NCI-H2081 treated with DMSO at 0.1 percent for 48 hours (cell line): ENCODE results near the gene FMNL2.
"Not testable (repeated sequence)": the region's sequence is repeated elsewhere in the genome, so short reads cannot be mapped to it uniquely, and the experiment has no call there.

ENCODE experiments used
- DNase-seq: peaks from one replicate; lab custom pipeline; 2025; lab: John Stamatoyannopoulos, UW

Gene FMNL2

DNA sequence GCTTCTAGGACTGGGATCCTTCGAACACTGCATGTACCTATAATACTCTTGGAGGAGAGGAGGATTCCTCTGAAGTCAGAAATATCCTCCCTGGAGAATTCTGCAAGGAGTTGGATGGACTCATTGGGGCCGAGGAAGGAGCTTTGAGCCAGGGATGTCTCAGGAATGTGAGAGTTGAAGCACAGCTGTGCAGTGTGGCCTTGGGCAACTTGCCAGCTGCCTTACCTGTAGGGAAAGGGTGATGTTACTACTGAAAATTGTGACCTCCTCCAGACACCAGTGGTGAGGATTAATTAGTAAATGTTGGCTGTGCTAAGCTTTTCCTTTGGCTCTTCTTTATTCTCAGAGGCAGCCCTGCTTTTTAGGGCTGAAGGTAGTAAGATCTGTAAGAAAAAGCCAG, 41.4 kb downstream of the FMNL2 start:
- no peak for DNase-seq

GRCh38 chr2:152376968-152377367, 42.0 kb downstream of the FMNL2 start:
- DNase-seq, result no peak

DNA sequence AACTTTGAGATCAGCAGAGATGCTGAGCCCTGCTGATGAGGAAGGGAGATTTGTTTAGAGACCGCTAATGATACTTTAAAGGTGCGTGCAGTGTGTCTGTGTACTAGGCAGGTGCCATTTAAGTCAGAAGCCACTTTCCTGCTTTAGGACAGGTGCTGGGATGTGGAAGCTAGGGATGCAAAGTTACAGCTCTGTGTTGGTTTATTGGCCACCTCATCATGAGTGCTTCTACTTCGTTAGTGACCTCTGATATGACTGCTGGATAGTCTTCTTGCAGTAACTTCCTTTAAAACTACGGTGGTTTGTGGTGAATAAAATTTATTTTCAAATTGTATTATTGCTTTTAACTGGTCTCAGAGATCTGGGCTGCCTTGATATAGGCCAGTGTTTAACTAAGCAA, 44.1 kb downstream of the FMNL2 start:
- DNase-seq, result no peak

DNA sequence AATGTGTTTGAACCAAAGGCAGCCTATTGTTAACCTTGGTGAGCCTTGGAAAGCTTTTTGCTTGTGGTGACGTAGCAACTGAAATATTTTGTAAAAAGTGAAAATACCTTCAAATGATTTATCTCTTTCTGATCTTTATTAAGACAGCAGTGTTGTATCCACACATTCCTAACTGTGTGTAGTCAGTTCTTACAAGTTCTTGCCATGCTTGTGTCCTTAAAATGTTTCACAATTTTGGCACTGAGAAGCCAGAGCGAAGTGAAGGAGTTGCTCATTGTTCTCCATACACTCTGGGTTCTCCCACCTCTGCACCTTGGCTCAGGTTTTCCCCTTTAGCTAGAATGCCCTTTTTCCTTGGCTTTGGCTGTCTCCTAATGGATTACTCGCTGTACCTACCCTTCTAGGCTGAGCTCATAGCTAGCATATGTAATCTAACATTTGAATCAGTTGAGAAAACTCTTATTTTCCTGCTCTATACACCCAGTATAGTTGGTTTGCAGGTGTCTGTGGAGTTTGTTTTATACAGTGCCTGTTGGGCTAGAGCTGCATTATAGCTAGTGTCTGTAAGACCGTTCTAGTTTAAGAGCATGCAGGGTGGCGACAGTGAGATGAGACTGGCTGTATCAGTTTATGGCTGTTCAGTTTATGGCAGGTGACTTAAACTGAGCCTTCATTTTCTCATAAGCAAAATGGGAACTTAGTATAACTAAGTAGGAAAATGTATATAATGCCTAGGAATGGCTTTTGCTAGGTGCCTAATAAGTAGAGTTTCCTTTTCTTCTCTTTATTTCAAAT, 45.5 kb downstream of the FMNL2 start:
- DNase-seq, result no peak

- DNase-seq, result no peak
Observed at GRCh38 chr2:152383702-152384101, 48.7 kb downstream of the FMNL2 start.

DNA sequence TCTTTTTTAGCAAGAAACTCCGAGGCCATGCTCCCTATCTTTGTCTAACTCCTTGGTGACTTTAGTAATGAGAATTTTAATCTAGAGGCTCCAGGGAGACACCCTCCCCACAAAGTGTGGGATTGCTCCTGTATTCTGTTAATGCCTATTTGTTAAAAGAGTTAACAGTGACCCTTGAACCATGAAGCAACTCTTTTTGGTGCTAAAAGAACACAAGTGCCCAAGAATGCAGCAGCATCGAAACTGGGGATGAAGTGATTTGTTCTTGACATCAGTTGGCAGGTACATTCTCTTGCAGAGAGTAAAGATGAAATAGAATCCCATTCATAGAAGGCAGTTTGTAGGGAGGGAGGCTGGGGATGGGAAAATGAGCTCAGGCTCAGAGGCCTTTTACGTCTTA, 50.0 kb downstream of the FMNL2 start:
- DNase-seq, result no peak

- DNase-seq, result no peak
Observed at GRCh38 chr2:152385650-152386049, 50.7 kb downstream of the FMNL2 start.

DNA sequence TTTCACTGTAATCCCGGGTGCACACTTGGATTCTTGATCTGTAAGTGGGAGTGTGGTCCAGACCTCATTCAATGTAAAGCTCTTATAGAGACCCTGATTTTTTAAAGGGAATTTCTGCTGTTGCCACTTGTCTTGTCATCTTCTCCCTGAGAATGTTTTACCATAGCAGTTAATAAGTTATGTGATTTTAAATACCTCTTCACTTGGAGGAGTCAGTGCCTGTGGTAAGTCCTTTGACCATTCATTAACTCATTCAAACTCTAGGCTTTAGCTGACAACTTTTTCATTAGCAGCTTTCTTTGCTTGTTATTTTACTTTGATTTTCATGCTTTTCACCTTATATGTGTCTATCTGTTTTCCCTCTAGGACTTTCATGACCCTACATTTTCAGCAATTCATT, 51.3 kb downstream of the FMNL2 start:
- no peak for DNase-seq

DNA sequence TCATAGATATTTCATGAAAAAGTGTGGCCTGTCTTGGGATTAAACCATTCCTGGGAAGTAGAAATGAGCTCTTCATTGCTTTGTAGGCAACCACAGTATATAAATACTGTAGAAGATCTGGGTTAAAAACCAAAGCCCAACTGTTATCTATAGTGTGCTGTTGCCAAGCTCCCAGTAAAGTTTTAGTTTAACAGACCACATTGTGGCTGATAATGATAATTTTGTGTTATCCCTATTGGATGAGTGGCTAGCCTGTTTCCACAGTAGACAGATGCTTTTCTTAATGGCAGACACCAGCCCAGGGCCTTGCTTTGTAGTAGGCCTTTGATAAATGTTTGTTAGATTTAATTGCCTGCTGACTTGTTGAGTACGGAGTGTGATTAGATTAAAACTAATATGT, 52.1 kb downstream of the FMNL2 start:
- no peak for DNase-seq

DNA sequence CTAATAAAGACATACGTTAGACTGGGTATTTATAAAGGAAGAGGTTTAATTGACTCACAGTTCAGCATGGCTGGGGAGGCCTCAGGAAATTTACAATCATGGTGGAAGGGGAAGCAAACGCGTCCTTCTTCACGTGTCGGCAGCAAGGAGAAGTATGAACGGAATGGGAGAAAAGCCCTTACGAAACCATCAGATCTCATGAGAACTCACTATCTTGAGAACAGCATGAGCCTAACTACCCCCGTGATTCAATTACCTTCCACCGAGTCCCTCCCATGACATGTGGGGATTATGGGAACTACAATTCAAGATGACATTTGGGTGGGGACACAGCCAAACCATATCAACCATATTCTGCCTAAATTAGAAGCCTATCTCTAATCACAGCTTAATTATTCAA, 53.3 kb downstream of the FMNL2 start:
- DNase-seq, result not testable (repeated sequence)

GRCh38 chr2:152389483-152389882, 54.5 kb downstream of the FMNL2 start:
- DNase-seq, result no peak

DNA sequence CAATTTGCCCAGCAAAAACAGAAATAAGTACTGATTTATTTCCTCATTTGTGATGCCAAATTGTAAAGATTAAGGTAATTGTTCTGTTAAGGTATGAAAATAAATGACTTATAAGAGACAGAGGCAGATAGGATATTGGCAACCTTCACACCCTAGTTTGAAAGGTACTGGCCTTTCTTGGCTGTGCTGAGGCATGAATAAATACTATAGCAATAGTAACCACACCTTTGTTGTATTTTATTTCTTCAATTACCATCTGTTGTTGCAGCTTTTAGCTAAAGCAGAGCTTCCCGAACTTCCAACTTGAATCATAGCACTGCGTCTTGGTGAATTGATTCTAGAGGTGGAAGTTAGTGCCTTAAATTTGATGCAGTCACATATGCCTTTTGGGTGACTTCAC, 55.9 kb downstream of the FMNL2 start:
- DNase-seq, result no peak

- no peak for DNase-seq
Observed at GRCh38 chr2:152391318-152391717, 56.3 kb downstream of the FMNL2 start.

GRCh38 chr2:152393377-152393776, 58.4 kb downstream of the FMNL2 start:
- DNase-seq, result no peak

DNA sequence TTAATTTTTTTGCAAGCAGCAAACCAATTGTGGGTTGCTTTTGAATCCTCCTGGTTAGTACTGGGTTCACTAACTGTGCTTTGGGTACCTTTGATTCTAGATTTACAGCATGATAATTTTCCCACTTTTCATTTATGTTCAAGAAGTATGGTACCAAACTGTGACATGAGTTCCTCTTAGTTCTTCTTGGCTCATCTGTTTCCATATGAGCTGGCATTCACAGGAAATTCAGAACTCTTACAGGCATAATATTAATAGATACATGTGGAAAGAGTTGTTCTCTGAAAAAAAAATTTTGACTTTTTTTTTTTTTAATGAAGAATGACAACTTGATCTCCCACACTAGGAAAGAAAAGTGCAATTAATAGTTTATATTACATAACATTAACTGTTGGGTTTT, 59.4 kb downstream of the FMNL2 start:
- DNase-seq, result no peak

DNA sequence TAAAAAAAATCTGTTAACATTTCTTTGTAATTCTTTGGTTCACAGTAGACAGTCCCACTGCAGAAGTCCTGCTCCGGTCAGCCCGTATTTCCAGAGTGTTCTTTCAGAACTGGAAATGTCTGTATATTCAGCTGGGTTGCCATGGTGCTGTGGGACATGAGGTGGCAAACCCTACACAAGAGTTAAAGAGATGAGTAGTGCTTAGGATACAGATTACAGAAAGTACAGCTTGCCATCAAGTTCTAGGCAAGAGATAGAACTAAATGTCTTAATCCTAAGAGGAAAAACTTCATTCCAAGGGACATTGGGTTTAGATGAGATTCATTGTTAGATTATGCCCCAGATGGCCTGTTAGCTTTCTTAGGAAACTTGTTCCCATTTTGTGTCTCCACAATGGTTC, 60.1 kb downstream of the FMNL2 start:
- DNase-seq, result no peak

DNA sequence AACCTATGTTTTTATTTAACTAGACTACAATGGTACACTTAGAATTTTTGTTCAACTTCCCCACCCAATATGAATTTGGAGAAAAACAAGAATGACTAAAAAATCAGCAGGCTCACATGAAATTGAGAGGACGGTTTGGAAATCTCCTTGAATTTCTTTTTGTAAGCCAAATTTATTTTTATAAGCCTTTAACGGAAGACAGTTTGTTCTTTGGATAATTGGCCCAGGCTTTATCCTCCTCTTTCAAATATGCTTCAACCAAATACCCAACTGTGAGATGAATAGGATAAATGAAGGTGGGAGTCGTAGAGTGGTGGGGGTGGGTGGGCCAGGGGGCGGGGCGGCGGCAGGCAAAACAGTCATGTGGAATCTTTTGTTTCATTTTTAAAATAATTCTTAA, 60.6 kb downstream of the FMNL2 start:
- no peak for DNase-seq

- no peak for DNase-seq
Observed at GRCh38 chr2:152396051-152396511, 61.1 kb downstream of the FMNL2 start.

DNA sequence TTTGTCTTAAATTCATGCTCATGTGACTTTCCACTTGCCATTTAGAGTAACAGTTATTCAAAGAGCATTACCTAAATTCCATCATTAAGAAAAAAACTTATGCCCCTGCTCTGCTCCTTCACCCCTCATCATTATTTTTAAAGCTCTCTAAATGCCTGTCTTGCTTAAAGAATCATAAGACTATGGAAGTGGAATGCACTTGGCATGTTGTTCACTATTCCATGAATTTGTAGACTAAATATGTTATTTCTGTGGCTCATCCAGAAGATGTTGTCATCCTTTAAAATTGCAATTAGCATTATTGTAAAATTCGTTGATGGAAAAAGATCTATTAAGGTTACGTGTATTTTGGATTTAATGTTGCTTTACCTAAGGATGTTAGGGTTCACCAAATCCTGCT, 61.8 kb downstream of the FMNL2 start:
- no peak for DNase-seq

DNA sequence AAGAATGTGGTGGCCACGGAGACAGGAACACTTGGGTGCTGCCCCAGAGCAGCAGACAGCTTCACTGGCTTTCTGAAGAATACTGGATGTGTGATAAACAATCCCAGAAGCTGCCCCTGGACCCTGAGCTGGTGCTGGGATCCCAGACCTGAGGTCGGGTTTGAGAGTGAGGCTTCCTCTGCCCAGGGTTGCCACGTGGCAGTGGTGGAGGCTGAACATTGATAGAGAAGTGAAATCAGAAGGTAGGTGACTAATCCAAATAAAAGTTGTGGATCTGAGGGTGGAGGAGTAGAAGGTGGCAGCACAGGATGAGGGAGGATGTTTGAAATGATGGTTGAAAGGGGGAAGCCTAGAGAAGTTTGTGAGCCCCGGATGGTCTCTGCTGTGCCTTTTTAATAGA, 64.0 kb downstream of the FMNL2 start:
- DNase-seq, result no peak

DNA sequence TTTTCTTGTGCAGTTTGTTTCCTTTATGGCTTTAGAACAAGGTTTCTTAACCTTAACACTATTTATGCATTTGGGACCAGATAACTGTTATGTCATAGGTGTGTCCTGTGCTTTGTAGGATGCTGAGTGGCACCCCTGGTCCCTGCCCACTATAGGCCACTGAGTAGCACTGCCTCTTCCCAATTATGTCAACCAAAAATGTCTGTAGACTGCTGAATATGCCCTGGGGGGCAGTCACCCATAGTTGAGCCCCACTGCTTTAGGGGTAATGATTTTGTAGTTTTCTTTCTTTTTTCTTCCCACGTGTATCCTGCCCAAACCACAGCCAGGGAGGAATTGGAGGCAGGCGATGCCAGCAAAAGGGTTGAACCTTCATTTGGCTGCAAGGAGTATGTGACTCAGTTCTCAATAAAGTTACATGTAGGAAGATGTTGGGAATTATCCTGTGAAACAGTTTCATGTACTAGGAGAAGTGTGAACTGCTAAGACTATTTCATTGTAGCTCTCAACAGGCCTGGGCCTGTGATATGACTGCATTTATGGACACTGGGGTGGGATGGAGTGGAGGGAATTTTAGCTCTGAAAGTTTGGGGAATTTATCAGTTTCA, 65.7 kb downstream of the FMNL2 start:
- DNase-seq, result no peak

GRCh38 chr2:152402780-152403759, 68.1 kb downstream of the FMNL2 start:
- no peak for DNase-seq
